Memory B cell (primary cell): ENCODE measurements around the gene ZFP36L1.

Source experiments
- ATAC-seq: fragments of 150-1000 bp; cut with Tn5 transposase; 2 replicates; pipeline ENCODE4 v1.10.0; 2021; ENCODE audit warnings: low read depth, mild to moderate bottlenecking, moderate library complexity
- DNase-seq, 2 donors: peaks; one replicate each; pipeline ENCODE4 v3.0.0; 2022; ENCODE audit warnings: low spot score in 2 of 2
- H3K27ac Mint-ChIP-seq: one replicate; pipeline ENCODE4 v1.8.0; 2022; ENCODE audit warnings: mild to moderate bottlenecking, moderate library complexity, mixed read lengths
- H3K27me3 Mint-ChIP-seq: one replicate; pipeline ENCODE4 v1.8.0; 2022; ENCODE audit warnings: mixed read lengths
- H3K36me3 Mint-ChIP-seq: one replicate; pipeline ENCODE4 v1.8.0; 2022; ENCODE audit warnings: mild to moderate bottlenecking, mixed read lengths
- H3K4me1 Mint-ChIP-seq: one replicate; pipeline ENCODE4 v1.8.0; 2022; ENCODE audit warnings: mixed read lengths
- H3K4me3 Mint-ChIP-seq: one replicate; pipeline ENCODE4 v1.8.0; 2022; ENCODE audit warnings: mild to moderate bottlenecking, moderate library complexity, mixed read lengths
- H3K9me3 Mint-ChIP-seq: one replicate; pipeline ENCODE4 v1.8.0; 2022; ENCODE audit warnings: mixed read lengths

ZFP36L1 gene

DNA sequence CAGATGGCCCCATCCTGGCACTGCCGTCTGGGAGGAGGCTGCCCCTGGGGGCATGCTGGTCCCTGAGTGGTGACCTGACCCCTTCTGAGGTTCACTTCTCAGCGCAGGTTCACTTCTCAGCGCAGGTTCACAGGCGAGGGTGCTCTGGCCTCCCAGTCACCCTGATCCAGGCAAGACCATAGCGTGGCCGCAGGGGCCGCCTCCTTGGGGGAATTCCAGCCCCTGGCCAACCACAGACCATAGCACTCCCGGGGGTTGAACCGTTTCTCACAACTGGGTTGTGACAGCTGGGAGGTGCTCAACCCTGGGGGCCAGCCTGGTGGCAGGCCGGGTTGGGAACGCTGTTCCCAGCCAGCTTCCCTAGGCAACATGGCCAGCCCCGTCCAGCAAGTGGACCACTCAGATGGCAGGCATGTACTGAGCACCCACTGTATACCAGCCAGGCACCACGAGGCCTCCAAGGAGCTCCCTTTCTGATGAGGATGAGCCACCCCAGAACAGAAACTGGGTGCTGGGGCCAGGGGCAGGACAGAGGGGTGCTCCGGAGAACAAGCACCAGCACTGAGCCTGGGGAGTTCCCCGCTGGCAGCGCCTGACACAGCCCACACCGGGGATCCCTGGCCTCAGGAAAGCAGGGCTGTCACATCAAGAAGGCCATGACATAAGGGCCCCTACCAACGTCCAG lies 28.3 kb upstream of the ZFP36L1 start:
- peaks cover 48% of the 10 kb centered on the region for H3K4me1 Mint-ChIP-seq
- ATAC-seq (no peak), DNase-seq (no peak)
- H3K4me3 Mint-ChIP-seq, result no peak overlapping the region
- peak overlapping the region; percentile 75 for H3K27ac Mint-ChIP-seq
- H3K9me3 Mint-ChIP-seq, result no peaks in the 10 kb centered on the region
- no peaks in the 10 kb centered on the region for H3K36me3 Mint-ChIP-seq
- no peaks in the 10 kb centered on the region for H3K27me3 Mint-ChIP-seq

DNA sequence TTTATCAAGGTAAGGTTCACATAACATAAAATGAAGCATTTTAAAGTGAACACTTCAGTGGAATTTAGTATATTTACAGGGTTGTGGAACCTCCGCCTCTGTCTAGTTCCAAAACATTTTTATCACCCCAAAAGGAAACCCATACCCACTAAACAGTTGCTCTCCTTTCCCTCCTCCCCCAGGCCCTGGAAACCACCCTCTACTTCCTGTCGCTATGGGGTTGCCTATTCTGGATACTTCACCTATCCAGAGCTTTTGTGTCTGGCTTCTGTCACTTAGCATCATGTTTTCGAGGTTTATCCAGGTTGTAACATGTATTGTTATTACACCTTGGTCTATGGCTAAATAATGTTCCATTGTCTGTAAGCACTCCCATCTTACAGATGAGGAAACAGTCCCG lies 27.7 kb upstream of the ZFP36L1 start:
- H3K27me3 Mint-ChIP-seq, result no peaks in the 10 kb centered on the region
- ATAC-seq (no peak), DNase-seq (no peak)
- H3K4me3 Mint-ChIP-seq, result peak overlapping the region; percentile 3
- peak overlapping the region; percentile 75 for H3K27ac Mint-ChIP-seq
- no peaks in the 10 kb centered on the region for H3K9me3 Mint-ChIP-seq
- peaks cover 51% of the 10 kb centered on the region for H3K4me1 Mint-ChIP-seq
- H3K36me3 Mint-ChIP-seq, result no peaks in the 10 kb centered on the region

DNA sequence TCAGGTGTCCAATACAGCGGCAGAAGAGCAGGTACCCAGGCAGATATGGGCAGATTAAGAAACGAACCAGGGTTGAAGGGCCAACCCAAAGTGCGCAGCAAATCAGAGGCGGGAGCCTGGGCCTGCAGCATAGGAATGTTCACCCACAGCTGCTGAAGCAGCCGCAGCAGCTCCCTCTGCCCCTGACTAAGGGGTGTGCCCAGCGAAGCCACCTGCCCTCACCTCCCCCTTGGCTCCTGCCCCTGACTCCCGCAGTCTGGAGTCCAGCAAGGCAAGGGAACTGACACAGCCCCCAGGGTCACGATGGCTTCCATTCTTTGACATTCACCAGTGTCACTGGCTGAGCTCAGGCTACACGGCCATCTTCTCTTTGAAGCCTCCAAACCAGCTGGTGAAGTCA lies 27.3 kb upstream of the ZFP36L1 start:
- no peaks in the 10 kb centered on the region for H3K27me3 Mint-ChIP-seq
- peaks cover 55% of the 10 kb centered on the region for H3K4me1 Mint-ChIP-seq
- no peak overlapping the region for H3K4me3 Mint-ChIP-seq
- no peak for DNase-seq
- no peaks in the 10 kb centered on the region for H3K36me3 Mint-ChIP-seq
- ATAC-seq, result no peak
- no peaks in the 10 kb centered on the region for H3K9me3 Mint-ChIP-seq
- H3K27ac Mint-ChIP-seq, result peak overlapping the region; percentile 75

DNA sequence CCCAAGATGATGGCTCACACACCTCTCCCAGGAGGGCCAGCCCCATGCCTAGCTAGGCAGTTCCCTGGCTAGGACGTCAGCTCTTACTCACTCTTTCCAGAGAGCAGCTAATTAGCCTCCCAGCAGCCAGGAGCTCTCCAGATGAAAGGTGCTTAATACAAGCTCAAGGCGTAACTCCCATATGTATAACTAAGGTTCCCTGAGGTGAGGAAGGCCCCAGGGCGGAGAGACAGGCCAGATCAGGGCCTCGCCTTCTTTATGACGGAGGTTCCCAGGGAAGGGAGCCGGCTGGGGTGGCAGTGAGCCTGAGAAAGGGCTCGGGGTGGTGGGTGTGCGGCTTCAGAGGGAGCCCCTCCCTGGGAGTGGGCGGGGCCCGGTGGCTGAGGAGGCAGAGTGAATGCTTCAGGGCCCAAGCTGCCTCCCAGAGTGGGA lies 26.4 kb upstream of the ZFP36L1 start:
- Mint-ChIP-seq H3K4me3 (no peak overlapping the region), H3K27ac (peak overlapping the region; percentile 75), H3K36me3 (no peaks in the 10 kb centered on the region), H3K9me3 (no peaks in the 10 kb centered on the region), H3K4me1 (peaks cover 55% of the 10 kb centered on the region), H3K27me3 (no peaks in the 10 kb centered on the region)
- no peak for ATAC-seq
- no peak for DNase-seq

DNA sequence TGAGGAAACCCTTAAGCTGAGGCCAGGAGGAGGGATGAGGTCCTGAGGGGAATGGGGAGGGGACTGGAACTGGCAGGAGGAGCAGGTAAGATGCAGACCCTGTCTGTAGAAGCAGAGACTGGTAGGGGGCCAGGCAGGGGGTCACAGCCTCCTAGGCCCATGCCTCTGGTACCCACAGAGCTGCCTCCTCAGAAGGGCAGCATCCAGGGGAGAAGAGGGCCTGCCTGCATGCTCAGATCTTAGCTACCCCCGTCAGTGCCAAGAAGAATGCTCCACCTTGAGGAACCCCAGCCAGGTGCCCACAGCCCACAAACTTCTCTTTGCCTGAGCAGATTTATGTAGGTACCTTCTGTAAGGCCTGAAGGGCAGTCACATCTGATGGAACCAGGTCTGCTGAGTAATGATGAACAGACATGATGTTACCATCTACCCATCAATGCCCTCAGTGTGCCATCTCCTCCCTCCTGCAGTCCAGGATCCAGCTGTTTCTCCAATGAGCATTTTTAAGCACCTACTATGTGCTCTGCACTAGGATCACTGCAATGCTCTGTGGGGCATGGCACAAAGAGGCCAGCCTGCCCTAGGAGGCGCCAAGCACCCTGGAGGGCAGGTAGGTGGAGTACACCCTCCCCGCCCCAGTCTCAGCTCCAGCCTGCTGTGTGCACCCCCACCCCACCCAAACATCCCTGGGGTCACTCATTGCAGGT lies 24.8 kb upstream of the ZFP36L1 start:
- Mint-ChIP-seq H3K27me3 (no peaks in the 10 kb centered on the region), H3K9me3 (no peaks in the 10 kb centered on the region), H3K36me3 (no peaks in the 10 kb centered on the region), H3K27ac (peak overlapping the region; percentile 95), H3K4me3 (peak overlapping the region; percentile 21), H3K4me1 (peaks cover 58% of the 10 kb centered on the region)
- DNase-seq, result peak in 1 of 2 donors; percentile 26
- ATAC-seq, result no peak

DNA sequence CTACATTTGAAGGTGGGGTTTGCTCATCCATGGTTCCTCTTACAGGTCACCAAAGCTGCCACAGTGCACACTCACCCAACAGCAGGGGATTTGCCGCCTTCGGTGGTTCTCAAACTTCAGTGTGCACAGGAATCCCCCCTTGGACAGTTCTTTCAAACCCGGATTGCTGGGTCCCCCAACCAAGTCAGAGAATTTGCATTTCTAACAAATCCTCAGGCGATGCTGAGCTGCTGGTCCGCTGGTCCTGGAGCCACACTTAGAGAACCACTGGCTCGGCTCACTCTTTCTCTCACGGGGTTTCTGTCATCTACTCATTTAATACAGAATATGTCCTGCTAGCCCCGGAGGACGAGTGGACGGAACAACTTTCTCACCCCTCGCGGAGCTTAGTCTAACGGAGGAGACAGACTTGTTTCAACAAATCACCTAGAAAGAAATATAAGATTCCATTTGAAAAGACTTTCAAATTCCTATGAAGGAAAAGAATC lies 24.1 kb upstream of the ZFP36L1 start:
- no peaks in the 10 kb centered on the region for H3K36me3 Mint-ChIP-seq
- ATAC-seq, result no peak
- H3K27me3 Mint-ChIP-seq, result no peaks in the 10 kb centered on the region
- no peak for DNase-seq
- peaks cover 53% of the 10 kb centered on the region for H3K4me1 Mint-ChIP-seq
- H3K4me3 Mint-ChIP-seq, result peak overlapping the region; percentile 79
- H3K27ac Mint-ChIP-seq, result peak overlapping the region; percentile 95
- no peaks in the 10 kb centered on the region for H3K9me3 Mint-ChIP-seq

DNA sequence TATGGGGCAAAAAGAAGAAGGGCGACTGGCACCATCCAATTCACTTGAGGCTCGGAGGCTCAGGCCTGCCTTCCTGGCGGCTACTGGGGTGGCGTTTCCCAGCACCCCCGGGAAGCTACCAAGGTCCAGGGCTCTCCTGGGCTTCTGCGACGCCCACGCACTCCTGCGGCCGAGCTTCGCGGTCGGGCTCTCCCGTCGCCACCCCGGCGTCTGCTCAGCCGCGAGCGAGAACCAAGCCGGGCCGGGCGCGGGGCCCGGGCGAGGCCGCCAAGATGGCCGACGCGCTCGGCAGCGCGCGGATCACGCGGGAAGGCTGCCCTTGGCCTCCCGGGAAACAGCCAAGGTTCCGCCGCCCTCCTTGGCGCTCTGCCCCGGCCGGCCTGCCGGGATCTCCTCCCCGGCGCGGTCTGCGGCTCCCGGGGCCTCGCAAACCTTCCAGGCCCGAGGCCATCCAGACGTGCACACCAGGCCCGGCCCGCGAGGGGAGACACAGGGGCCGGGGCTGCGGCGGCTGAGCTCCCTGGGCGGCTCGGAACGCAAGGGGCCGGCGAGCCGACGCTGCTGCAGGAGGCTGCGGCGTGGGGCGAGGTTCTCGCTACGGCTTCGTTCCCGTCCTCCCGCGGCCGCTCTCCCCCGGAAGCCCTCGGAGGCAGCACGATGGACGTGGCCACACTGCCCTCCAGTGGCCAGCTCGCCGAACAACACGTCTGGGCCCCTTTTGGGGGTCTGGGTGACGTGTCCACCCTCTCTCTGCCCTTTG lies 23.5 kb upstream of the ZFP36L1 start:
- Mint-ChIP-seq H3K36me3 (no peaks in the 10 kb centered on the region), H3K9me3 (no peaks in the 10 kb centered on the region), H3K27me3 (no peaks in the 10 kb centered on the region), H3K27ac (peak overlapping the region; percentile 95), H3K4me3 (peak overlapping the region; percentile 79), H3K4me1 (peaks cover 50% of the 10 kb centered on the region)
- peak; percentile 74 for ATAC-seq
- peak; percentile 95 to 98 for DNase-seq

DNA sequence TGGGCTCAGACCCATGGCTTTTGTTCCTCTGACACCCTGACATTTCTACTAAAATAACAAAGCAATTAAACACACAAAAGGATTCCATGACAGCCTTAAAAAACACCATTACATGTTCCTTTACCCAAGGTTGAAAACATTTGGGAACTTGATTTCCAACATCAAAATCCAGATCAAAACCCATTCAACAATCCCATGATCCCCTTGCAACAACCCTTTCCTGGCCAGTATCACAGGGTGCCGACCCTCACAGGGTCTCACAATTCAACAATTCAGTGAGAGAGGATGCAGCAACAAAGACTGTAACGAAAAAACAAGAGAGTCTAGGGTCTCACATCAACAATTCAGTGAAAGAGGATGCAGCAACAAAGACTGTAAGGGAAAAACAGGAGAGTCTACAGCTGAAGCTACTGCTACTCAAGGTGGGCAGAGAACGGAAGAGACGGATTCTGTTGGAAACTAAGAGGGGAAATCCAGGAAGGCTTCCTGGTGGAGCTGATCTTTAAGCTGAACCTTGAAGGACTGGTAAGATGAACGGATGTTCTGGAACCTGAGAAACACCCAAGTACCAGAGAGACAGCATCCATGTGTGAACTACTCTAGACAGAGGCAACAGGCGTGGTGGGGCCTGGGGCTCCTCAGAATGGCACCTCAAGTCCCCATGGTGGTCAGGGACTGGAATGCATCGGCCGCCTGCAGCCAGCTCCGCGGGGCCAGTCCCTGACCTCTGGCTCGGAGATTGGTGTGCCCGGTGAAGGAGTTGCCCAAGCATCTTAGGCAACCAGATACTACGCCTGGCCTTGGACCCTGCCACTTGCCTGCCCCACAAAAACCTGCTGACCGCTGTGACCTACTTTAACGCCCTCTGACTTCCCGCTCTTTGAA lies 22.7 kb upstream of the ZFP36L1 start:
- Mint-ChIP-seq H3K27ac (peak overlapping the region; percentile 95), H3K9me3 (no peaks in the 10 kb centered on the region), H3K4me3 (peak overlapping the region; percentile 79), H3K4me1 (peaks cover 46% of the 10 kb centered on the region), H3K36me3 (peaks cover 2% of the 10 kb centered on the region), H3K27me3 (no peaks in the 10 kb centered on the region)
- no peak for DNase-seq
- ATAC-seq, result no peak

DNA sequence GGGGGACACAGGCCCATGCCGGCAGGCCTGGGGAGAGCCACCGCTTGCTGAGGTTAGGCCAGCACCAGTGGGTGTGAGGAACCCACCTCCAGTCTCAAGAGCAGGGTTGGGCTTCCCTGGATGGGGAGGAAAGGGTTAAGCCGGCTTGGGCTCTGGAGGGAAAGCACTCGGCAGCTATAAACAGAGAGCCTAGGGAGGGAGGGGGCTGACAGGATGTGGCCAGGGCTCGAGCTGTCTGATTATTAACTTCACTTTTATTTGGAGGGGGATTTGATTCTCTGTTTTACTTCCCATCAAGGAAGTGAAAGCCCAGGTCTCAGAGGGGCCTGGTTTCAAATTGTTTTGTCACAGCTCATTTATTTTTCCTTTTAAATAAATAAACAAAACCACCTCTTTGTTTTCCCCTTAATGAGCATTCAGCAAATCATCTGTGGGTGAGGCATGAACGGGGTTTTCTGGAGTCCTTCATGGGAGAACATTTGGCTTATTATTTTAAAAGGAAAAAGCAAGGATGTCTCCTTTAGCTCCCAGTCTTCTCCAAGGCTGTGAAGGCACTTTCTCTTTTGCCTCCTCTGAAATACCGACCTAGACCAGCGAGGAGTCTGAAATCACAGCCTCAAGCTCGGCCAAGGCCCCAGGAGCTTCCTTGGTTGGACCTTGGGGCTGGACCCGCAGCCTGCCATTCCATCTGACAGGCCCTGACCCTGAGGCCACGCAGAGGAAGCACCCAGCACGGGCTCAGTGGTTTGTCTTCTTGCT lies 21.9 kb upstream of the ZFP36L1 start:
- Mint-ChIP-seq H3K36me3 (peaks cover 2% of the 10 kb centered on the region), H3K4me3 (peak overlapping the region; percentile 79), H3K27me3 (no peaks in the 10 kb centered on the region), H3K9me3 (no peaks in the 10 kb centered on the region), H3K27ac (peak overlapping the region; percentile 95), H3K4me1 (peaks cover 43% of the 10 kb centered on the region)
- DNase-seq (peak; percentile 55 to 56), ATAC-seq (peak; percentile 64)

DNA sequence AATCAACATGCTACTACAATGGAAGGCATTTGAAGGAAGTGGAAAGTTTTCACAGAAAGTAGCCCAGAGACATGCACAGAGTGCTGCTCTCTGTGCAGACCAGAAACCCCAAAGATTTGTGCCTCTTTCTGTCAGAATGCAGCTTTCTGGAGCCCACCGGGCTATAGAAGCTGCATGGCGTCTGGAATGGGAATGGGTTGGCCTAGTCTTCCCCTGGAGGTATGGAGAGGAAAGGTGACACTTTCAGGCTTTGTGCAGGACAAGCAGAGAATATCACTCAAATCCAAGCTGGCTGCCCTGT lies 21.3 kb upstream of the ZFP36L1 start:
- Mint-ChIP-seq H3K27ac (peak overlapping the region; percentile 95), H3K36me3 (peaks cover 2% of the 10 kb centered on the region), H3K4me1 (peaks cover 46% of the 10 kb centered on the region), H3K27me3 (no peaks in the 10 kb centered on the region), H3K4me3 (peak overlapping the region; percentile 79), H3K9me3 (no peaks in the 10 kb centered on the region)
- ATAC-seq (no peak), DNase-seq (no peak)

DNA sequence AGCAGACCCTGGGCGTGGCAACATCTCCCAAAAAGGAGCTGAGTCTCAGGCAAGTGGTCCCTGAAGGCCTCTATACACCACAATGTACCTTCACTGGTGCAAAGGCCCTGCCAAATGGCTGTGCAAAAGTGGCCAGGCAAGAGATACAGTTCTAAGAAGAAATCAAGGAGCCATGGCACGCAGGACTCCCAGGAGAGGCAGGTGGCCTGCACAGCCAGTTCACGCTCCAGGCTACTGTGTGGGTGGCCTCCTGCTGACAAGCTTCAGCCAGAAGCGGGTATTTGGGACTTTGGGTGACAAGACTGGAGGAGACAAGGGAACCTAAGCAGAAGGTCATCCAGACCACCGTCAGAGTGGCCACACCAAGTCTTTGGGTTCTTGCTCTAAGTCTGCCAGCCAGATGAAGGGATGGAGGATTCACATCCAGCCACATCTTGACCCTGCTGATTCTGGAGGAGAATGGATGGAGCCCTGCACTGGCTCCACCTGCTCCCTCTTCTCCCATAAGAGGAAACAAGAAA lies 20.5 kb upstream of the ZFP36L1 start:
- Mint-ChIP-seq H3K27ac (peak overlapping the region; percentile 95), H3K4me1 (peaks cover 49% of the 10 kb centered on the region), H3K4me3 (peak overlapping the region; percentile 60), H3K36me3 (peaks cover 2% of the 10 kb centered on the region), H3K9me3 (no peaks in the 10 kb centered on the region), H3K27me3 (no peaks in the 10 kb centered on the region)
- ATAC-seq, result no peak
- DNase-seq, result no peak

DNA sequence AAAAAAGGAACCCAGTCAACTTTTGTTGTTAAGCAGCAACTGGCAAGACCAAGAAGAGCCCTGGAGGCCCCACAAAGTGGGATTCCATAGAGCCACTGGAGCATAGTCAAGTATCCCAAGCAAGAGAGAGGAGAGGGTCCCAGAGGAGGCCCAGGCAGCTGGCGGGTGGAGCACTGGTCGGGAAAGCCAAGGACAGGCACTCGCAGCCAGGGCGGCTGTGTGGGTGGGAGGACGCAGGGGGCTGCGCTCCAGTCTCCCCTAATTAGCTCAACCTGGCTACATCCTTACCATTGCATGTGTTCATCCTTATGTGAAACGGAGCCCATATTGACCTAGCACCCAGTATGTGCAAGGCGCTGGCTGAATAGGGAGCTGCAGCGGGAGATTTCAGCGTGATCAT lies 18.3 kb upstream of the ZFP36L1 start:
- Mint-ChIP-seq H3K4me3 (no peak overlapping the region), H3K4me1 (peaks cover 51% of the 10 kb centered on the region), H3K9me3 (no peaks in the 10 kb centered on the region), H3K36me3 (peaks cover 2% of the 10 kb centered on the region), H3K27ac (no peak overlapping the region), H3K27me3 (no peaks in the 10 kb centered on the region)
- DNase-seq, result no peak
- ATAC-seq, result no peak
